AG20443 (cell line): ENCODE data around the gene CDC42EP5.
"Not testable (repeated sequence)": the region's sequence is repeated elsewhere in the genome, so short reads cannot be mapped to it uniquely, and the experiment has no call there.

ENCODE experiments used
- DNase-seq: peaks from one replicate; pipeline ENCODE4 v3.0.0; 2012; ENCODE audit warnings: low spot score, mixed read lengths

Gene CDC42EP5

GRCh38 chr19:54489341-54489740 is 16.2 kb upstream of the CDC42EP5 start:
- no peak for DNase-seq

GRCh38 chr19:54485851-54486250 is 12.8 kb upstream of the CDC42EP5 start:
- DNase-seq = no peak

- no peak for DNase-seq
Observed at GRCh38 chr19:54484451-54484850, 11.4 kb upstream of the CDC42EP5 start.

- DNase-seq = no peak
Observed at GRCh38 chr19:54482889-54483288, 9.8 kb upstream of the CDC42EP5 start.

- peak; percentile 68 for DNase-seq
Observed at GRCh38 chr19:54481326-54481930, 8.3 kb upstream of the CDC42EP5 start.

GRCh38 chr19:54480051-54480450 is 7.0 kb upstream of the CDC42EP5 start:
- DNase-seq = no peak

- DNase-seq = peak; percentile 51
Observed at GRCh38 chr19:54478677-54479266, 5.7 kb upstream of the CDC42EP5 start.

- no peak for DNase-seq
Observed at GRCh38 chr19:54477650-54478049, 4.6 kb upstream of the CDC42EP5 start.

- DNase-seq = no peak
Observed at GRCh38 chr19:54475706-54476105, 2.6 kb upstream of the CDC42EP5 start.

- DNase-seq = no peak
Observed at GRCh38 chr19:54473892-54474372, 836 bp upstream of the CDC42EP5 start.

GRCh38 chr19:54470991-54471782 is 1.9 kb downstream of the CDC42EP5 start:
- peak; percentile 35 for DNase-seq

GRCh38 chr19:54470276-54470887 is 2.7 kb downstream of the CDC42EP5 start:
- no peak for DNase-seq

- DNase-seq = no peak
Observed at GRCh38 chr19:54469496-54469934, 3.6 kb downstream of the CDC42EP5 start.

- DNase-seq = not testable (repeated sequence)
Observed at GRCh38 chr19:54466110-54466480, 7.0 kb downstream of the CDC42EP5 start.

GRCh38 chr19:54465426-54466109 is 7.5 kb downstream of the CDC42EP5 start:
- DNase-seq = no peak

- DNase-seq = peak; percentile 91
Observed at GRCh38 chr19:54464630-54465425, 8.3 kb downstream of the CDC42EP5 start.

GRCh38 chr19:54464044-54464629 is 9.0 kb downstream of the CDC42EP5 start:
- peak; percentile 39 for DNase-seq

- peak; percentile 91 for DNase-seq
Observed at GRCh38 chr19:54463531-54464043, 9.5 kb downstream of the CDC42EP5 start, which contains the start of gene LENG9. Gene LENG9 (minus strand): TSS chr19:54463778. CDS start chr19:54463526, 252 bp downstream.

GRCh38 chr19:54462655-54463530 is 10.2 kb downstream of the CDC42EP5 start:
- DNase-seq = peak; percentile 63
